ENCODE data around the gene TBCD.
A peak's percentile ranks its signal among the peaks of the same experiment; 100 is the strongest.

TBCD gene

DNA sequence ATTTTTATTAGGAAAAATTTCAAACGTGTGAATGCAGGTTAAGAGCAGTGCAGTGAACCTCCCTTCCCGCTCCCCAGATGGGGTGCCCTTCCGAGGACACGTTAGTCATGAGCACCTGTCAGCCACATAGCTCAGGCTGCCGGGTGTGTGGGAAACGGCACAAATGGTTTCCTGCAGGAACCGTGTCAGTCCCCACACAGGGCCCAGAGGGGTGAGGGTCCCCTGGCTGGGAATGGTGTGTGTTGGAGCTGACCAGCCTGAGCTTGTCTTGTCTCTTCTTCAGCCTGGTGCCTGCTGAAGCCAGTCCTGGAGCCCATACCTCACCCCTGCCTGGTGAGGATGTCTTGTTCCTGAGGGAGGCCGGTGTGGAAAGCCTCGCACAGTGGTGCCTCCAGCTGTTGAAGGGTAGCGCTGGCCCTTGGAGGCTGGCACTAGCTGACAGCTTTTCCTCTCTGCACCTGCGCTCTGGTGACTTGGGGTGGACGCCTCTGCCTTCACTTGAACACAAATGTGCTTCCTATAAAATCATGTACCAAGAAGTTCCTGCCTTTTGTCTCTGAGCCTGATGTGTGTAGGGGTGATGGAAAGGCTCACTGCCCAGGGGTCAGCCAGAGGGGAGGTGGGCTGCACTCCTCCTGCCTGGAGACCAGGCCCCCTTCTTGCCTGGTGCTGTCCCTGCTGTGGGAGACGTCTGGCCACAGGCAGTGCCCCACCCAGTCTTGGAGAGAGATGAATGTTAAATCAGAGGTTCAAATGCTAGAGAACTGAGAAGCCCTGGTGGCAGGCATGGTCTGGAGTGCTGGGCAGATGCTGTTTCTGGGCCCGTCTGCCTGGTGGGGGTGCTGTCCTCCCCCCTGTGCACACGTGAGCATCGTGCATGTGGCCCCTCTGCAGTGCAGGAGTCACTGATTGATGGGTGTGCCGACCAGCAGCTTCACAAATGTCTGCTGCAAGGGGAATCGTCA, 190.6 kb downstream of the TBCD start:
- Histone ChIP-seq H3K36me3 (peaks cover 82 to 96% (median 90%) of the 10 kb centered on the region in 11 experiments), H3K9me3 (replicated peaks in 1 of 11) (peaks cover 40 to 53% (median 43%) of the 10 kb centered on the region in 11 experiments), H3K4me2 (no peak overlapping the region), H3K4me1 (peaks cover 0 to 36% (median 17%) of the 10 kb centered on the region in 10 experiments; a peak in 14 of 20 replicates), H3K9ac (no peak overlapping the region), H4K20me1 (peaks cover 0 to 35% (median 9%) of the 10 kb centered on the region in 11 experiments; a peak in 8 of 22 replicates), H3K27me3 (no peaks in the 10 kb centered on the region), H3K4me3 (no peak overlapping the region), H3K27ac (no peak overlapping the region)
- TF ChIP-seq Cebpa-rat (IDR thresholded peaks at IDR 0.05) = no peak

DNA sequence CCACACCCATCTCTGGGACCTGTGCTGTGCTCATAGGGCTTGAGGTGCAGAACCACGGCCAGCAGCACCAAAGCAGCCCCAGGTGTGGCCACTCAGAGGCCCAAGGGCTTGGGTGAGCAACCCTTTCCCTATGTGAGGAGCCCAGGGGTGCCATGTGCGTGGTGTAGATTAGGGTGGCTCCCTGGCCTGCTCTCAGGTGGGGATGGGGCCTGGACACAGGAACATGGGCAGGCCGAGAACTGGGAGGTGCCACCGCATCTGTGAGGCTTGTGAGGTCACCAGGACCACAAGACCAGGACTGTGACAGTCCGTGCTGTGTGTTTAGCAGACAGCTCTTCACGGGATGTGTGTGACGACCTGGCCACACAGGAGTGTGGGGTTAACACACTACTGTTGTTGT, 191.5 kb downstream of the TBCD start:
- no peak overlapping the region for H3K27ac ChIP-seq
- TF ChIP-seq Cebpa-rat (IDR thresholded peaks at IDR 0.05) = no peak
- no peak overlapping the region for H3K9ac ChIP-seq
- H3K36me3 ChIP-seq = peaks cover 73 to 95% (median 83%) of the 10 kb centered on the region in 11 experiments
- H3K4me1 ChIP-seq = peaks cover 0 to 36% (median 17%) of the 10 kb centered on the region in 10 experiments; a peak in 14 of 20 replicates
- 0 out of 20 replicates have a peak overlapping the region, but pooled peaks of 1 of the 10 experiments have one; percentile 8 for H3K4me3 ChIP-seq
- H3K4me2 ChIP-seq = no peak overlapping the region
- H3K27me3 ChIP-seq = no peaks in the 10 kb centered on the region
- peaks cover 0 to 29% (median 9%) of the 10 kb centered on the region in 11 experiments; a peak in 5 of 22 replicates for H4K20me1 ChIP-seq
- H3K9me3 ChIP-seq (replicated peaks in 1 of 11) = peaks cover 40 to 53% (median 43%) of the 10 kb centered on the region in 11 experiments

DNA sequence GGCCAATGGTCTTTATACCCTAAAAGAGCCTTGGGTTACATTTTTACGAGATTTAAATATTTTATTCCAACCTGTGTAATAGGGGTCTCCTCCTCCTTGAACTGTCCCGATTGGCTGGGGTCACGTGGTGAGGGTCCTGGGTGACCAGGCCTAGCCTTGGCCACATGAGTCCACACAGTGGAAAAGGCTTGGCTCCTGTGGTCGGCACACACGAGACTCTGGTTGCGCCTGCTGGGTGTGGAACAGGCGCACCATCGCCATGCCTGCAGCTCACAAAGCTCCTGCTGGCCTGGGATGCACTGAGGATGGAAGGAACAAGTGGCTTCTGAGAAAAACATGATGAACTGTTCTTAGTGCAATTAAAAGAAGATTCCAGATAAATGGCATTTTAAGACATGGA, 191.9 kb downstream of the TBCD start:
- no peaks in the 10 kb centered on the region for H3K27me3 ChIP-seq
- H3K4me3 ChIP-seq = peak overlapping the region in 4 of 10 experiments; percentile 8 to 35 (median 8); a peak in 1 of 20 replicates
- TF ChIP-seq Cebpa-rat (IDR thresholded peaks at IDR 0.05) = no peak
- peaks cover 0 to 36% (median 17%) of the 10 kb centered on the region in 10 experiments; a peak in 14 of 20 replicates for H3K4me1 ChIP-seq
- H3K9me3 ChIP-seq (replicated peaks in 1 of 11) = peaks cover 40 to 53% (median 43%) of the 10 kb centered on the region in 11 experiments
- no peak overlapping the region for H3K27ac ChIP-seq
- peaks cover 69 to 91% (median 81%) of the 10 kb centered on the region in 11 experiments for H3K36me3 ChIP-seq
- no peak overlapping the region for H3K9ac ChIP-seq
- H3K4me2 ChIP-seq = no peak overlapping the region
- peaks cover 0 to 25% (median 9%) of the 10 kb centered on the region in 11 experiments; a peak in 5 of 22 replicates for H4K20me1 ChIP-seq

DNA sequence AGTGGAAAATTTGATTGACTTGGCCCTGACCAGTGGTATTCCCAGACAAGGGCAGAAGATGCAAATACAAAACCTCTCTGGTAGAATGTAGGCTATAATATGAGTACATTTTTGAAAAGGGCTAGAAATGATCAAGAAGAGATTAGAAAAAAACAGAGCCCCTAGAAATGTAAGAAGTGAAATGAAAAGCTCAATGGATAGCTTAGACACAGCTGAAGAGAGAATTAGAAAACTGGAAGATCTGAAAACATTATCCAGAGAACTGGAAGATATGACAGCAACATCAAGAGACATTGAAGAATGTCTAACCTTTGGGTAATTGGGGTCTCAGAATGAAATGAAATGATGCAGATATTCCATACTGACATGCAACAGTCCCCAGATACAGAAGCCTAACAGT, 193.1 kb downstream of the TBCD start:
- H3K27me3 ChIP-seq = no peaks in the 10 kb centered on the region
- no peak overlapping the region for H3K9ac ChIP-seq
- H3K36me3 ChIP-seq = peaks cover 60 to 90% (median 78%) of the 10 kb centered on the region in 11 experiments
- peaks cover 0 to 13% (median 0%) of the 10 kb centered on the region in 11 experiments; a peak in 4 of 22 replicates for H4K20me1 ChIP-seq
- peaks cover 0 to 26% (median 8%) of the 10 kb centered on the region in 10 experiments; a peak in 14 of 20 replicates for H3K4me1 ChIP-seq
- peak overlapping the region in 4 of 10 experiments; percentile 1 to 16 (median 5); a peak in 2 of 20 replicates for H3K4me3 ChIP-seq
- no peak for TF ChIP-seq Cebpa-rat (IDR thresholded peaks at IDR 0.05)
- H3K27ac ChIP-seq = no peak overlapping the region
- H3K4me2 ChIP-seq = no peak overlapping the region
- H3K9me3 ChIP-seq (replicated peaks in 1 of 11) = peaks cover 40 to 56% (median 46%) of the 10 kb centered on the region in 11 experiments

DNA sequence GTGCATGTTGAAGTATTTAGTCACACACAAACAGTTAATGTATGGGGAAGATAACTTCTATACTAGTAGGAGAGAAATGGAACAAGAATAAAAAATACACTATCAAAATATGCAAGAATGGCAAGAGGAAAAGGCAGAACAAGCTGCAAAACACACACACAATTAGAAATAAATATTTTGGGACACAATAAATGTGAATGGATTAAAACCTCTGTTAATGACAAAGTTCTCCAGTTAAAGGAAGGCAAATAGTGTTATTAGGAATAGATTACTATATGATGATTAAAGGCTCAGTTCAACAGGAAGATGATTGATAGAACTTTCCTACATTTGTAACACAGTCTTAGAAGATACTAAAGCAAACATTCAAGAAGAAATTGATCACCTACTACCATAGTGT, 194.2 kb downstream of the TBCD start:
- Histone ChIP-seq H3K27me3 (no peaks in the 10 kb centered on the region), H3K4me2 (no peak overlapping the region), H3K4me3 (no peak overlapping the region), H3K27ac (no peak overlapping the region), H4K20me1 (peaks cover 0 to 7% (median 0%) of the 10 kb centered on the region in 11 experiments; a peak in 3 of 22 replicates), H3K9ac (no peak overlapping the region), H3K9me3 (replicated peaks in 1 of 11) (peaks cover 40 to 65% (median 53%) of the 10 kb centered on the region in 11 experiments), H3K4me1 (peaks cover 0 to 15% (median 0%) of the 10 kb centered on the region in 10 experiments; a peak in 5 of 20 replicates), H3K36me3 (peaks cover 49 to 90% (median 75%) of the 10 kb centered on the region in 11 experiments)
- TF ChIP-seq Cebpa-rat (IDR thresholded peaks at IDR 0.05) = no peak

DNA sequence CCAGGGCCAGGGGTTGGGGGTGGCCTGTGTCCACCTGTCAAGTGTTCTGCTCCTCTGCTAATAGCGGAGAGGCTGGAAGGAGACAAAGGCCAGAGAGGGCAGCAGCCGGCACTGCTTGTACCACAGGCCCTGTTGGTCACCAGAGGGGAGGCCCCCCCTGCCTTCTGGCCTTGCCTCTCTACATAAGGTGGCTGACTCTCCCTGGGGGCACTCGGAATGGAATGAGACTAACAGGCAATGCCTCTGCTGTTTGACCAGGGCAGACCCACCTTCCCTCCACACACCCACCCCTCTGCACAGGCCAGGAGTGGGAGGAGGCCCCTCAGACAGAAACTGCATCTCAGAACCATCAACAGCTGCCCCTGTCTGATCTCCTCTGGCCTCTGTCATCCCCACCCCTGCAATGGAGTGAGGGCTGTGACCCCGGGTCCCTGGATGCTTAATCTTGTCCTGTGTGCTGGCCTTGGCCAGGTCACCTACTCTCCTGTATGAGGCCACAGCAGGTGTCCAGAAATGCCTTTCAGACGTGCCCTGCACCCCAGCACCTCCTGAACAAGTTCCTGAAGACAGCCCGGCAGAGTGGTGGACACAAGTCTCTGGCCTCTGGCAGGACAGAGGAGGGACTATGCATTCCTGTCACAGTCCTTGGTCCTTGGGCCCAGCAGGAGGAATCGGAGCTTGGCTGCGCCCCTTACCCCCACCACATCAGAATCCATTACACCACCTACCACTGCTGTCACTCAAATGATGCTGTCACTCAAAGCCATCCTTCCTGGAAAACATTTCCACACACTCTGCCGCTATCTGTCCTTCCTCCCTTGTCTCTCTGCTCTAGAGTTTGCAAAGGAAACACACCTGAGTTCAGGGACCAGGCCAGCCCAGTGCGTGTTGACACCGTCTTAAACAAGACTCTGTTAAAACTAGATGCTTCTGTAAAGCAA, 195.5 kb downstream of the TBCD start:
- Histone ChIP-seq H4K20me1 (peaks cover 0 to 7% (median 0%) of the 10 kb centered on the region in 11 experiments; a peak in 1 of 22 replicates), H3K27ac (no peak overlapping the region), H3K4me1 (peaks cover 0 to 3% (median 0%) of the 10 kb centered on the region in 10 experiments; a peak in 3 of 20 replicates), H3K4me2 (no peak overlapping the region), H3K4me3 (no peak overlapping the region), H3K27me3 (no peaks in the 10 kb centered on the region), H3K9ac (no peak overlapping the region), H3K9me3 (replicated peaks in 1 of 11) (peaks cover 40 to 72% (median 54%) of the 10 kb centered on the region in 11 experiments), H3K36me3 (peaks cover 36 to 87% (median 68%) of the 10 kb centered on the region in 11 experiments)
- no peak for TF ChIP-seq Cebpa-rat (IDR thresholded peaks at IDR 0.05)

DNA sequence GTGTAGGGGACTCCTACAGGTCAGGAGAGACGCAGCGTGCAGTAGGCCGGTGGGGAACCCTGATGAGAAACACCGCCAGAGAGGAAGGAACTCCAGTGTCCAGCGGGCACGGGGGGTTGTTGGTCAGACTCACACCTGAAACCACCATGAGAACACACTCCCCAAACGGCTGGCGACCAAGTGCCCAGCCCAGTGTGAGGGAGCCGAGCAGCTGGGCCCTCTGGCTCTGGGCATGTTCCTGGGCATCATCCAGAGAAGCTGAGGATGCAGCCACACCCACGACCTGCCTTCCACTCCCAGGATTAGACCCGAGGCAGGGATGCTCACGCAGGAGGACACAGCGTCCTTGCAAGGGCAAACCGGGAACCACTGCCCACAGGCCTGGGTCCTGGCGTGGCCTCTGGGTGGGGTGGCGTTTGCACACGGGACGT, 196.2 kb downstream of the TBCD start:
- H4K20me1 ChIP-seq = peaks cover 0 to 7% (median 0%) of the 10 kb centered on the region in 11 experiments; a peak in 1 of 22 replicates
- no peak for TF ChIP-seq Cebpa-rat (IDR thresholded peaks at IDR 0.05)
- H3K4me3 ChIP-seq = no peak overlapping the region
- no peak overlapping the region for H3K9ac ChIP-seq
- peaks cover 28 to 79% (median 60%) of the 10 kb centered on the region in 11 experiments for H3K36me3 ChIP-seq
- H3K27ac ChIP-seq = no peak overlapping the region
- H3K4me1 ChIP-seq = no peaks in the 10 kb centered on the region
- peaks cover 38 to 71% (median 54%) of the 10 kb centered on the region in 11 experiments for H3K9me3 ChIP-seq (replicated peaks in 1 of 11)
- no peak overlapping the region for H3K4me2 ChIP-seq
- H3K27me3 ChIP-seq = no peaks in the 10 kb centered on the region

DNA sequence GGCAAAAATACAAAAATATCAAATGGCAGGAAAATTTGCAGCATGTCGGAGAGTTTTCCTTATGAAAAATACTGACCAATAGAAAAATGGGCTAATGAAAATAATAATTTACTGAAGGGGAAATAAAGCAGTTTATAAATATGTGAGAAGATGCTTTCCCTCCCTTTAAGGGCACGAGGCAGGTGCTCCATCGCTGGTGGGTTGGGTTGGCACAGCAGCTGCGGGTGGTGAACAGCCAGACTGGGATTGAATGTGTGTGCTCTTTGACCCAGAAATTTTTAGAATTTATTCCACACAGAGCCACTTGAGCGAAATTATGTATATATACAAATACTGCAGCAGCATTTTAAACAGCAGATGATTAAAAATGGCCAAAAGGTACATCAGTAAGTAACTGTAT, 197.1 kb downstream of the TBCD start:
- no peak overlapping the region for H3K27ac ChIP-seq
- peaks cover 0 to 7% (median 0%) of the 10 kb centered on the region in 11 experiments; a peak in 1 of 22 replicates for H4K20me1 ChIP-seq
- H3K4me2 ChIP-seq = no peak overlapping the region
- H3K4me1 ChIP-seq = no peaks in the 10 kb centered on the region
- no peak overlapping the region for H3K9ac ChIP-seq
- no peak for TF ChIP-seq Cebpa-rat (IDR thresholded peaks at IDR 0.05)
- peaks cover 20 to 70% (median 51%) of the 10 kb centered on the region in 11 experiments for H3K36me3 ChIP-seq
- no peak overlapping the region for H3K4me3 ChIP-seq
- no peaks in the 10 kb centered on the region for H3K27me3 ChIP-seq
- H3K9me3 ChIP-seq (replicated peaks in 1 of 11) = peaks cover 33 to 71% (median 54%) of the 10 kb centered on the region in 11 experiments

All from BLaER1 treated with 17β-estradiol and CSF1 and Interleukin-3, amounts not matched to agents 10 nM and 100 nM (cell line).